Fibroblast of lung (primary cell): Measurements from ENCODE around the gene TAS1R3. TPM values are rescaled to one million over a fixed set of nuclear protein-coding genes. Genes with fewer than 3 reads are reported as not detected.

ENCODE experiments used
- DNase-seq, 2 donors: peaks; one replicate each; pipeline versions ENCODE4 v3.0.0 to v3.0.0-alpha.2; 2010; ENCODE audit warnings: low read depth in 2 of 2
- H2AFZ ChIP-seq: 2 replicates; pipeline ENCODE4 v1.5.1; 2012; ENCODE audit warnings: low read length, control low read depth, inconsistent platforms
- H3K27ac ChIP-seq: 2 replicates; pipeline ENCODE4 v1.5.1; 2011; ENCODE audit warnings: low read length, control low read depth; ENCODE audit not compliant: insufficient read depth
- H3K27me3 ChIP-seq: 2 replicates; pipeline ENCODE4 v1.5.1; 2011; ENCODE audit warnings: mild to moderate bottlenecking, low read length; ENCODE audit not compliant: control insufficient read depth, insufficient read depth
- H3K36me3 ChIP-seq: 2 replicates; pipeline ENCODE4 v1.5.1; 2011; ENCODE audit warnings: low read length; ENCODE audit not compliant: control insufficient read depth, insufficient read depth
- H3K4me1 ChIP-seq: 2 replicates; pipeline ENCODE4 v1.5.1; 2011; ENCODE audit warnings: low read length; ENCODE audit not compliant: control insufficient read depth, insufficient read depth; ENCODE audit errors: extremely low read depth
- H3K4me2 ChIP-seq: 2 replicates; pipeline ENCODE4 v1.5.1; 2011; ENCODE audit warnings: low read length, control low read depth; ENCODE audit not compliant: insufficient read depth; ENCODE audit errors: extremely low read depth
- H3K4me3 ChIP-seq, 4 experiments: fragments of 200-600 bp in 1 of 4; sonication (generic) in 1 of 4; replicated peaks in 1 of 4; 2 replicates each; pipeline ENCODE4 v1.5.1; 2011 to 2016; ENCODE audit warnings: low read length in 4 of 4, low read depth in 3 of 4, mild to moderate bottlenecking in 3 of 4, control low read depth in 2 of 4, inconsistent platforms in 1 of 4, mixed read lengths in 1 of 4; ENCODE audit not compliant: insufficient read depth in 1 of 4; ENCODE audit errors: control extremely low read depth in 1 of 4
- H3K79me2 ChIP-seq: 2 replicates; pipeline ENCODE4 v1.5.1; 2012; ENCODE audit warnings: mild to moderate bottlenecking, low read length, inconsistent platforms; ENCODE audit not compliant: control insufficient read depth, insufficient read depth
- H3K9ac ChIP-seq: 2 replicates; pipeline ENCODE4 v1.5.1; 2011; ENCODE audit warnings: mild to moderate bottlenecking, low read length, control low read depth; ENCODE audit not compliant: insufficient read depth
- H3K9me3 ChIP-seq: 2 replicates; pipeline ENCODE4 v1.5.1; 2012; ENCODE audit warnings: low read depth, low read length; ENCODE audit not compliant: control insufficient read depth, insufficient read depth
- H4K20me1 ChIP-seq: 2 replicates; pipeline ENCODE4 v1.5.1; 2011; ENCODE audit warnings: low read length; ENCODE audit not compliant: control insufficient read depth, insufficient read depth; ENCODE audit errors: extremely low read depth
- EZH2 ChIP-seq: IDR thresholded peaks from 2 replicates; pipeline ENCODE4 v1.5.1; 2012; ENCODE audit warnings: low read length, control low read depth, mild to moderate bottlenecking; ENCODE audit errors: missing control alignments
- polyA plus RNA-seq, 2 donors: library from polyadenylated mRNA; depleted of rRNA in 1 of 2; stranded (reverse) in 1 of 2; unstranded in 1 of 2; fragments of >200 nt; gene quantifications; 2 replicates each; pipeline ENCODE4 v1.2.1, GENCODE V29; 2011 to 2012; ENCODE audit warnings: missing spikeins in 1 of 2
- total RNA-seq: library from RNA; depleted of rRNA; stranded (reverse); fragments of >200 nt; gene quantifications from 2 replicates; pipeline ENCODE4 v1.2.1, GENCODE V29; 2014
- TF ChIP-seq, protein P1 (sequence below), 2 donors: IDR thresholded peaks in 1 of 2; conservative IDR thresholded peaks in 1 of 2; 1 replicate in 1 of 2; 2 replicates in 1 of 2; pipeline ENCODE4 v1.5.1; 2011 to 2012; ENCODE audit warnings: low read length in 2 of 2, control low read depth in 1 of 2, inconsistent platforms in 1 of 2, low read depth in 1 of 2, mild to moderate bottlenecking in 1 of 2

The TAS1R3 gene
- total and polyA plus RNA-seq, 2 donors (not counting 1 experiment from before 2014, with no cell fraction given), result 0.02 to 0.17 TPM

GRCh38 chr1:1338278-1338677, 7.2 kb downstream of the TAS1R3 start:
- no peak for DNase-seq
- Histone ChIP-seq H3K27ac (no peak overlapping the region), H3K27me3 (no peaks in the 10 kb centered on the region), H3K36me3 (peaks cover 34% of the 10 kb centered on the region), H2AFZ (no peak overlapping the region), H3K4me2 (no peak overlapping the region), H4K20me1 (no peaks in the 10 kb centered on the region), H3K9ac (no peak overlapping the region), H3K9me3 (no peaks in the 10 kb centered on the region), H3K79me2 (peaks cover 24% of the 10 kb centered on the region), H3K4me3 (no peak overlapping the region), H3K4me1 (no peaks in the 10 kb centered on the region)
- TF ChIP-seq, protein P1, sequence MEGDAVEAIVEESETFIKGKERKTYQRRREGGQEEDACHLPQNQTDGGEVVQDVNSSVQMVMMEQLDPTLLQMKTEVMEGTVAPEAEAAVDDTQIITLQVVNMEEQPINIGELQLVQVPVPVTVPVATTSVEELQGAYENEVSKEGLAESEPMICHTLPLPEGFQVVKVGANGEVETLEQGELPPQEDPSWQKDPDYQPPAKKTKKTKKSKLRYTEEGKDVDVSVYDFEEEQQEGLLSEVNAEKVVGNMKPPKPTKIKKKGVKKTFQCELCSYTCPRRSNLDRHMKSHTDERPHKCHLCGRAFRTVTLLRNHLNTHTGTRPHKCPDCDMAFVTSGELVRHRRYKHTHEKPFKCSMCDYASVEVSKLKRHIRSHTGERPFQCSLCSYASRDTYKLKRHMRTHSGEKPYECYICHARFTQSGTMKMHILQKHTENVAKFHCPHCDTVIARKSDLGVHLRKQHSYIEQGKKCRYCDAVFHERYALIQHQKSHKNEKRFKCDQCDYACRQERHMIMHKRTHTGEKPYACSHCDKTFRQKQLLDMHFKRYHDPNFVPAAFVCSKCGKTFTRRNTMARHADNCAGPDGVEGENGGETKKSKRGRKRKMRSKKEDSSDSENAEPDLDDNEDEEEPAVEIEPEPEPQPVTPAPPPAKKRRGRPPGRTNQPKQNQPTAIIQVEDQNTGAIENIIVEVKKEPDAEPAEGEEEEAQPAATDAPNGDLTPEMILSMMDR (conservative IDR thresholded peaks at IDR 0.05 in 1 of 2, IDR thresholded peaks at IDR 0.05 in 1 of 2; ENCODE audit: low read depth in 1 of 2, low read length in 2 of 2), result no peak
- no peak for TF ChIP-seq EZH2

- Histone ChIP-seq H3K4me1 (peaks cover 9% of the 10 kb centered on the region), H3K9ac (no peak overlapping the region), H3K4me2 (no peak overlapping the region), H3K27ac (no peak overlapping the region), H3K79me2 (peaks cover 43% of the 10 kb centered on the region), H3K27me3 (no peaks in the 10 kb centered on the region), H2AFZ (no peak overlapping the region), H3K36me3 (peaks cover 32% of the 10 kb centered on the region), H3K4me3 (no peak overlapping the region), H3K9me3 (no peaks in the 10 kb centered on the region), H4K20me1 (no peaks in the 10 kb centered on the region)
- DNase-seq, result no peak
- no peak for TF ChIP-seq EZH2
- TF ChIP-seq, protein P1 (conservative IDR thresholded peaks at IDR 0.05 in 1 of 2, IDR thresholded peaks at IDR 0.05 in 1 of 2; ENCODE audit: low read depth in 1 of 2, low read length in 2 of 2), result no peak
Measured at GRCh38 chr1:1340185-1340584, 9.1 kb downstream of the TAS1R3 start.

- Histone ChIP-seq H3K4me3 (no peak overlapping the region), H3K9ac (no peak overlapping the region), H3K79me2 (peaks cover 51% of the 10 kb centered on the region), H3K4me2 (no peak overlapping the region), H2AFZ (no peak overlapping the region), H3K27me3 (no peaks in the 10 kb centered on the region), H3K27ac (no peak overlapping the region), H3K9me3 (no peaks in the 10 kb centered on the region), H3K4me1 (peaks cover 16% of the 10 kb centered on the region), H3K36me3 (peaks cover 32% of the 10 kb centered on the region), H4K20me1 (no peaks in the 10 kb centered on the region)
- TF ChIP-seq, protein P1 (conservative IDR thresholded peaks at IDR 0.05 in 1 of 2, IDR thresholded peaks at IDR 0.05 in 1 of 2; ENCODE audit: low read depth in 1 of 2, low read length in 2 of 2), result no peak
- no peak for TF ChIP-seq EZH2
- DNase-seq, result no peak
Measured at GRCh38 chr1:1340791-1341548, 9.9 kb downstream of the TAS1R3 start.
